HepG2 (cell line): ENCODE measurements around the gene DCAF8L1.

Experiments
- CTCF ChIP-seq: sonication (generic); formaldehyde crosslinking; IDR thresholded peaks from 2 replicates; pipeline ENCODE4 v1.5.0; 2020; ENCODE audit warnings: mild to moderate bottlenecking, missing genetic modification reagents, moderate library complexity
- EZH2 ChIP-seq: conservative IDR thresholded peaks from 2 replicates; pipeline ENCODE4 v1.6.1; 2012; ENCODE audit warnings: mild to moderate bottlenecking, low read depth, low read length, moderate library complexity
- HNRNPLL ChIP-seq: fragments of 200-400 bp; formaldehyde crosslinking; IDR thresholded peaks from 2 replicates; pipeline ENCODE4 v1.6.1; 2017; ENCODE audit warnings: mild to moderate bottlenecking, low read depth, low read length; ENCODE audit not compliant: poor library complexity, severe bottlenecking
- JUN ChIP-seq: sonication (generic); formaldehyde crosslinking; IDR thresholded peaks from 2 replicates; pipeline ENCODE4 v1.4.0; 2020; ENCODE audit warnings: mild to moderate bottlenecking, missing genetic modification reagents
- PAX8 ChIP-seq: sonication (generic); formaldehyde crosslinking; IDR thresholded peaks from 2 replicates; pipeline ENCODE4 v1.8.0; 2022; ENCODE audit warnings: mild to moderate bottlenecking, missing genetic modification reagents, borderline replicate concordance
- POLR2A ChIP-seq, 2 experiments: IDR thresholded peaks; 2 replicates each; pipeline ENCODE4 v1.6.1; 2011; ENCODE audit warnings: low read depth in 2 of 2, low read length in 2 of 2, mild to moderate bottlenecking in 1 of 2, moderate library complexity in 1 of 2; ENCODE audit not compliant: insufficient read depth in 1 of 2
- RNF219 ChIP-seq: sonication (generic); formaldehyde crosslinking; IDR thresholded peaks from 2 replicates; pipeline ENCODE4 v1.5.0; 2020; ENCODE audit warnings: mild to moderate bottlenecking, missing genetic modification reagents
- ZMAT5 ChIP-seq: sonication (generic); formaldehyde crosslinking; IDR thresholded peaks from 2 replicates; pipeline ENCODE4 v1.5.0; 2020; ENCODE audit warnings: mild to moderate bottlenecking, low read depth, missing genetic modification reagents, borderline replicate concordance
- ZNF720 ChIP-seq: sonication (generic); formaldehyde crosslinking; IDR thresholded peaks from 2 replicates; pipeline ENCODE4 v1.4.0; 2020; ENCODE audit warnings: missing genetic modification reagents

- no peak for TF ChIP-seq CTCF (CRISPR knock-in tag)
- no peak for TF ChIP-seq EZH2
- no peak for TF ChIP-seq RNF219 (CRISPR knock-in tag)
- no peak for TF ChIP-seq ZNF720 (CRISPR knock-in tag)
- no peak for TF ChIP-seq POLR2A (IDR thresholded peaks at IDR 0.05; ENCODE audit: insufficient read depth in 1 of 2, low read depth in 2 of 2, low read length in 2 of 2)
- no peak for TF ChIP-seq PAX8 (CRISPR knock-in tag)
- no peak for TF ChIP-seq ZMAT5 (CRISPR knock-in tag)
- TF ChIP-seq HNRNPLL, result no peak
- TF ChIP-seq JUN, result no peak
These were observed 34.7 kb upstream of the DCAF8L1 start for GRCh38 chrX:28015993-28016392.
